GM23338 (cell line): Measurements from ENCODE around the gene ZNF511. TPM values are rescaled to one million over a fixed set of nuclear protein-coding genes. Genes with fewer than 3 reads are reported as not detected.

Experiments
- ATAC-seq: fragments of 200-7000 bp; cut with Tn5 transposase; 3 replicates; pipeline ENCODE4 v1.9.1; 2020
- DNase-seq: peaks from one replicate; pipeline ENCODE4 v3.0.0-alpha.2; 2015; ENCODE audit warnings: low spot score
- H2AFZ ChIP-seq: fragments of 200-600 bp; sonication (generic); 2 replicates; pipeline ENCODE4 v1.8.0; 2016; ENCODE audit warnings: antibody characterized with exemption, mild to moderate bottlenecking, moderate library complexity
- H3F3A ChIP-seq: fragments of 200-600 bp; sonication (generic); replicated peaks from 2 replicates; pipeline ENCODE4 v1.8.0; 2017; ENCODE audit warnings: antibody characterized with exemption, mixed run types, low read depth
- H3K27ac ChIP-seq: fragments of 200-600 bp; sonication (generic); 2 replicates; pipeline ENCODE4 v1.6.1; 2016; ENCODE audit warnings: low read depth
- H3K27me3 ChIP-seq: fragments of 200-600 bp; sonication (generic); 2 replicates; pipeline ENCODE4 v1.8.0; 2016; ENCODE audit warnings: mild to moderate bottlenecking, mixed run types, moderate library complexity; ENCODE audit not compliant: insufficient read depth
- H3K36me3 ChIP-seq: fragments of 200-600 bp; sonication (generic); 2 replicates; pipeline ENCODE4 v1.8.0; 2016; ENCODE audit warnings: mild to moderate bottlenecking; ENCODE audit not compliant: insufficient read depth
- H3K4me1 ChIP-seq: fragments of 200-600 bp; sonication (generic); 2 replicates; pipeline ENCODE4 v1.8.0; 2016; ENCODE audit warnings: mild to moderate bottlenecking, moderate library complexity; ENCODE audit not compliant: insufficient read depth
- H3K4me2 ChIP-seq: fragments of 200-600 bp; sonication (generic); 2 replicates; pipeline ENCODE4 v1.7.1; 2017; ENCODE audit warnings: mixed run types
- H3K4me3 ChIP-seq: fragments of 200-600 bp; sonication (generic); 2 replicates; pipeline ENCODE4 v1.6.1; 2016; ENCODE audit warnings: mixed run types
- H3K79me2 ChIP-seq: fragments of 200-600 bp; sonication (generic); replicated peaks from 2 replicates; pipeline ENCODE4 v1.8.0; 2017; ENCODE audit warnings: mild to moderate bottlenecking; ENCODE audit not compliant: insufficient read depth
- H3K9me2 ChIP-seq: fragments of 200-600 bp; sonication (generic); 2 replicates; pipeline ENCODE4 v1.8.0; 2017; ENCODE audit not compliant: insufficient read depth
- H4K20me1 ChIP-seq: fragments of 200-600 bp; sonication (generic); replicated peaks from 2 replicates; pipeline ENCODE4 v1.8.0; 2017; ENCODE audit warnings: mild to moderate bottlenecking; ENCODE audit not compliant: insufficient read depth
- H3K27ac Mint-ChIP-seq: 2 replicates; pipeline ENCODE4 v1.8.0; 2020; ENCODE audit warnings: inconsistent platforms, mild to moderate bottlenecking, moderate library complexity, mixed read lengths
- H3K27me3 Mint-ChIP-seq: 3 replicates; pipeline ENCODE4 v1.8.0; 2022; ENCODE audit warnings: low read depth, mild to moderate bottlenecking, moderate library complexity, mixed read lengths, inconsistent platforms; ENCODE audit not compliant: insufficient read depth, poor library complexity
- H3K36me3 Mint-ChIP-seq: 3 replicates; pipeline ENCODE4 v1.8.0; 2021; ENCODE audit warnings: low read depth, mild to moderate bottlenecking, inconsistent platforms, moderate library complexity, mixed read lengths
- H3K4me1 Mint-ChIP-seq: 3 replicates; pipeline ENCODE4 v1.8.0; 2020; ENCODE audit warnings: mild to moderate bottlenecking, inconsistent platforms, mixed read lengths
- H3K4me3 Mint-ChIP-seq: 3 replicates; pipeline ENCODE4 v1.8.0; 2021; ENCODE audit warnings: moderate library complexity, mild to moderate bottlenecking, inconsistent platforms, mixed read lengths
- H3K9me3 Mint-ChIP-seq: 3 replicates; pipeline ENCODE4 v1.8.0; 2020; ENCODE audit warnings: moderate library complexity, mild to moderate bottlenecking, inconsistent platforms, mixed read lengths
- CREB1 ChIP-seq: fragments of 250-450 bp; sonication (Bioruptor Pico); IDR thresholded peaks from 2 replicates; pipeline ENCODE4 v1.5.0; 2020; ENCODE audit warnings: low read depth, mild to moderate bottlenecking, moderate library complexity
- CTCF ChIP-seq, 2 experiments: fragments of 200-600 bp in 1 of 2; sonication (generic) in 1 of 2; conservative IDR thresholded peaks; 2 replicates each; pipeline versions ENCODE4 v1.5.1 to v1.6.1; 2016 to 2017; ENCODE audit warnings: antibody characterized with exemption in 2 of 2, low read depth in 2 of 2, mild to moderate bottlenecking in 2 of 2, moderate library complexity in 1 of 2
- ETS1 ChIP-seq: IDR thresholded peaks from 2 replicates; pipeline ENCODE4 v1.6.1; 2016; ENCODE audit warnings: antibody characterized with exemption
- EZH2 ChIP-seq: fragments of 200-600 bp; sonication (generic); IDR thresholded peaks from one replicate; pipeline ENCODE4 v1.8.0; 2017; ENCODE audit warnings: antibody characterized with exemption, mild to moderate bottlenecking, low read depth; ENCODE audit not compliant: unreplicated experiment
- EZH2phosphoT487 ChIP-seq: fragments of 200-600 bp; sonication (generic); IDR thresholded peaks from one replicate; pipeline ENCODE4 v1.8.1; 2018; ENCODE audit warnings: antibody characterized with exemption; ENCODE audit not compliant: unreplicated experiment
- JUNB ChIP-seq: IDR thresholded peaks from one replicate; pipeline ENCODE4 v1.6.1; 2016; ENCODE audit warnings: antibody characterized with exemption; ENCODE audit not compliant: unreplicated experiment
- NANOG ChIP-seq: IDR thresholded peaks from 2 replicates; pipeline ENCODE4 v1.6.1; 2016; ENCODE audit warnings: antibody characterized with exemption, borderline replicate concordance
- POLR2AphosphoS5 ChIP-seq: IDR thresholded peaks from 2 replicates; pipeline ENCODE4 v1.6.1; 2016; ENCODE audit warnings: antibody characterized with exemption, low read depth
- REST ChIP-seq: IDR thresholded peaks from one replicate; pipeline ENCODE4 v1.6.1; 2018; ENCODE audit warnings: antibody characterized with exemption; ENCODE audit not compliant: unreplicated experiment
- STAT1 ChIP-seq: IDR thresholded peaks from one replicate; pipeline ENCODE4 v1.6.1; 2016; ENCODE audit warnings: antibody characterized with exemption; ENCODE audit not compliant: unreplicated experiment
- ZNF114 ChIP-seq: fragments of 250-450 bp; sonication (Bioruptor Pico); IDR thresholded peaks from 2 replicates; pipeline ENCODE4 v1.5.0; 2020; ENCODE audit warnings: mild to moderate bottlenecking, moderate library complexity
- ZNF331 ChIP-seq: fragments of 250-450 bp; sonication (Bioruptor Pico); IDR thresholded peaks from 2 replicates; pipeline ENCODE4 v1.5.0; 2020; ENCODE audit warnings: low read depth, mild to moderate bottlenecking, moderate library complexity
- ZNF462 ChIP-seq: fragments of 250-450 bp; sonication (Bioruptor Pico); IDR thresholded peaks from 2 replicates; pipeline ENCODE4 v1.5.0; 2020; ENCODE audit warnings: mild to moderate bottlenecking, moderate library complexity
- polyA plus RNA-seq: library from polyadenylated mRNA; unstranded; fragments of >200 nt; fragmentation: Nextera tagmentation; extraction: Ambion mirVana; gene quantifications from 2 replicates; pipeline ENCODE4 v1.2.1, GENCODE V29; 2016
- total RNA-seq: library from RNA; depleted of rRNA; stranded (reverse); fragments of >200 nt; shearing (Covaris generic); gene quantifications from 2 replicates; pipeline ENCODE4 v1.2.3, GENCODE V29; 2014

The ZNF511 gene
- total and polyA plus RNA-seq, 2 experiments from 2014 or later: 41.3 to 104 TPM

GRCh38 chr10:133354672-133355240 lies 46.0 kb downstream of the ZNF511 start:
- Mint-ChIP-seq H3K4me1 (no peaks in the 10 kb centered on the region; the same call in 2 of the 3 replicates), H3K9me3 (no peaks in the 10 kb centered on the region), H3K36me3 (no peaks in the 10 kb centered on the region), H3K27me3 (peaks cover 18% of the 10 kb centered on the region), H3K4me3 (no peak overlapping the region), H3K27ac (no peak overlapping the region)
- no peaks in the 10 kb centered on the region for H3K4me1 ChIP-seq
- peaks cover under 1% of the 10 kb centered on the region; the same call in 1 of the 2 replicates for H3K27me3 ChIP-seq
- TF ChIP-seq ZNF114 (CRISPR knock-in tag): no peak
- no peak for TF ChIP-seq ZNF462
- TF ChIP-seq NANOG: no peak
- TF ChIP-seq ETS1: no peak
- no peak for TF ChIP-seq POLR2AphosphoS5
- no peak for TF ChIP-seq STAT1
- TF ChIP-seq REST: no peak
- no peak for TF ChIP-seq JUNB
- TF ChIP-seq ZNF331 (CRISPR knock-in tag): no peak
- TF ChIP-seq CREB1 (CRISPR knock-in tag): no peak
- TF ChIP-seq EZH2phosphoT487: no peak
- TF ChIP-seq EZH2: no peak
- TF ChIP-seq CTCF (conservative IDR thresholded peaks at IDR 0.05; ENCODE audit: low read depth in 2 of 2): no peak
- H2AFZ ChIP-seq: no peak overlapping the region
- H3K4me2 ChIP-seq: no peak overlapping the region
- no peak overlapping the region for H3K4me3 ChIP-seq
- H3F3A ChIP-seq: 0 out of 2 replicates have a peak, but pooled peaks cover 3% of the 10 kb centered on the region
- no peaks in the 10 kb centered on the region for H3K9me2 ChIP-seq
- no peak for ATAC-seq
- H3K79me2 ChIP-seq: 0 out of 2 replicates have a peak, but pooled peaks cover 4% of the 10 kb centered on the region
- H3K36me3 ChIP-seq: no peaks in the 10 kb centered on the region
- no peak for DNase-seq
- H4K20me1 ChIP-seq: no peaks in the 10 kb centered on the region; the same call in 1 of the 2 replicates
- no peak overlapping the region for H3K27ac ChIP-seq
